NB4 (cell line): ENCODE measurements around the gene GRID1.

ENCODE experiments used
- CTCF ChIP-seq: IDR thresholded peaks from one replicate; pipeline ENCODE4 v1.5.1; 2012; ENCODE audit warnings: low read depth, low read length
- MAX ChIP-seq: IDR thresholded peaks from 2 replicates; pipeline ENCODE4 v1.6.1; 2011; ENCODE audit warnings: low read depth, low read length
- POLR2A ChIP-seq: IDR thresholded peaks from 2 replicates; pipeline ENCODE4 v1.6.1; 2011; ENCODE audit warnings: mild to moderate bottlenecking; ENCODE audit not compliant: insufficient read length; ENCODE audit errors: extremely low read depth

GRCh38 chr10:86168256-86168655 lies 198.3 kb downstream of the GRID1 start:
- TF ChIP-seq POLR2A (no peak), MAX (no peak), CTCF (no peak)
